GM12892 (cell line): ENCODE results near the gene PIGU.

Source experiments
- POLR2A ChIP-seq: IDR thresholded peaks from 2 replicates; pipeline ENCODE4 v1.6.1; 2011; ENCODE audit warnings: low read depth, low read length, control low read depth
- POLR2AphosphoS5 ChIP-seq: IDR thresholded peaks from 2 replicates; pipeline ENCODE4 v1.6.1; 2011; ENCODE audit warnings: low read depth, low read length, control low read depth
- TAF1 ChIP-seq: IDR thresholded peaks from 2 replicates; pipeline ENCODE4 v1.6.1; 2011; ENCODE audit warnings: low read depth, mild to moderate bottlenecking, control low read depth, low read length, borderline replicate concordance

GRCh38 chr20:34637245-34638038, 39.5 kb downstream of the PIGU start:
- TF ChIP-seq POLR2A = no peak
- no peak for TF ChIP-seq TAF1
- no peak for TF ChIP-seq POLR2AphosphoS5
